HG03108 (cell line): ENCODE measurements around the gene PODXL2.

Experiments
- ATAC-seq: cut with Tn5 transposase; IDR thresholded peaks from one replicate; pipeline ENCODE4 v1.9.1; 2021; ENCODE audit warnings: moderate library complexity; ENCODE audit not compliant: unreplicated experiment

The PODXL2 gene

GRCh38 chr3:127718245-127718915, 89.4 kb downstream of the PODXL2 start:
- ATAC-seq, result no peak

- ATAC-seq, result no peak
Measured at GRCh38 chr3:127718916-127719290, 89.9 kb downstream of the PODXL2 start.

- ATAC-seq, result no peak
Measured at GRCh38 chr3:127719369-127719768, 90.4 kb downstream of the PODXL2 start.

GRCh38 chr3:127720161-127720823, 91.3 kb downstream of the PODXL2 start:
- no peak for ATAC-seq

- no peak for ATAC-seq
Measured at GRCh38 chr3:127720985-127721935, 92.3 kb downstream of the PODXL2 start.

GRCh38 chr3:127722091-127722784, 93.3 kb downstream of the PODXL2 start:
- ATAC-seq, result no peak
